ENCODE data around the gene SCP2. TPM values are rescaled to one million over a fixed set of nuclear protein-coding genes. Genes with fewer than 3 reads are reported as not detected.
A peak's percentile ranks its signal among the peaks of the same experiment; 100 is the strongest.

Gene SCP2
- total and polyA plus RNA-seq, 2 of the 4 experiments (the other 2 are of a cell fraction), result 70.4 to 83.1 TPM

DNA sequence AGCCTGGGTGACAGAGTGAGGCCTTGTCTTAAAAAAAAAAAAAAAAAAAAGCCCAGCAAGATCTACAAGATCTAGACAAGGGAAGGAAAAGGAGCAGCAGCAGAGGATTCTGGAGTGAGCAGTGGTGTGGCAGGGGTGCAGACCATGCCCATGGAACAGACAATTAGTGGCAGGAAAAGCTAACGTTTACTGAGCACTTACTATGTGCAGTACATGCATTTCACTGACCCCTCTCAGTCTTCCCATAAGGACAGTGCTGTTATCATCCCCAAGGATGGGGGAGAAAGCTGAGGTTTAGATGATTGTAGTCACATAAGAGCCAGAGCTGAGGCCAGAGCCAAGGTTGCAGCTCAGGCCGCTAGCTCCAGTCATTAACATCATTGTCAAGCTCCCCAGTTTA, 140.8 kb downstream of the SCP2 start (continued):
- TF ChIP-seq NFE2L2 (IDR thresholded peaks at IDR 0.05; ENCODE audit: low read depth, low read length), result no peak
- no peak for TF ChIP-seq RCOR1 (IDR thresholded peaks at IDR 0.05; ENCODE audit: insufficient replicate concordance, low read length)
- no peak for TF ChIP-seq MAFK (IDR thresholded peaks at IDR 0.05; ENCODE audit: low read depth, low read length)

DNA sequence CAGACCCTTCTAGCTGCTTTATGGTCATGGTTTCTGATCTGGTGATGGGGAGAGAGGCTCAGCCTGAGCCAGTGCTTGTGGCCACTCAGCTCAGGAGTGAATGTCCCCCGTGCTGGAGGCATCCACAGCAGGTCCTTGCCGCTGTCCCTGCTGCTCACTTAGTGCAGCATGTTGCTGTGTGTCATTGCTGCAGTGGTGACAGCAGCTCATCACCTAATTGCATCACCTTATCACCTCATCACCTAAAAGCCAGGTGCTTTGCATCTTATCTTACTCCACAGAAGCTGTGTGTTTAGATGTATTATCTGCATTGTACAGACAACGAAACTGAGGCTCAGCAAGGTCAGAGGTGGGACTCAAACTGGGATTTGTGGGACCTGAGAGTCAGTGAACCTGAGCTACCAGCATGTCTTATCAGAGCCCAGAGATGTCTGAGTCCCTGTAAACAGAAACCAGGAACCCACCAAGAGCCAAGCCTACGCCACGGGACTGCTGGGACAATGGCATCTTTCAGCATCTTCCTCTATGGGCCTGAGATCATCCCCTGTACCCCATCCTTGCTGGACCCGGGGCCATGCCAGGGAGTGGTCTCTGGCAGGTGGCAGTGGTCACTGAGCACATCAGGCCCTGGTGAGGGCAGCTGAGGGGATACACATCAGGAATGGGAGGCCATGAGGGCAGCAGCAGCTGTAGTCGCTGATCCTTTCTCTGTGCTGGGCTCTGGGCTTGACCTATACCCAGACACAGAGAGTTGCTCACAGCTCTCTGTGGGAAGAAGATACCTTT, 141.4 kb downstream of the SCP2 start:
- Histone ChIP-seq H2AK5ac (ENCODE audit: low read depth, low read length) (no peak overlapping the region), H2BK15ac (ENCODE audit: low read depth, low read length) (no peak overlapping the region), H4K91ac (ENCODE audit: insufficient read depth, low read depth, low read length) (no peak overlapping the region), H3K9me3 (ENCODE audit: control insufficient read depth, insufficient read depth, low read length) (no peaks in the 10 kb centered on the region), H4K20me1 (ENCODE audit: insufficient read depth, low read length) (no peaks in the 10 kb centered on the region), H2AFZ (replicated peaks; ENCODE audit: low read length, poor library complexity) (no peak overlapping the region), H3K56ac (ENCODE audit: extremely low read depth, insufficient read depth, low read length) (no peak overlapping the region), H3K4me1 (ENCODE audit: control insufficient read depth, insufficient read depth, low read length) (peaks cover 4% of the 10 kb centered on the region; the same call in 1 of the 2 replicates), H2BK20ac (ENCODE audit: low read depth, low read length) (no peak overlapping the region), H3K9ac (ENCODE audit: low read depth, low read length) (no peak overlapping the region), H2BK120ac (ENCODE audit: low read depth, low read length) (no peak overlapping the region), H3K36me3 (ENCODE audit: control insufficient read depth, insufficient read depth, low read length) (peaks cover 11% of the 10 kb centered on the region; the same call in 1 of the 2 replicates), H2AK9ac (replicated peaks; ENCODE audit: low read depth, low read length, poor library complexity) (no peak overlapping the region), H3K14ac (replicated peaks; ENCODE audit: low read depth, low read length) (no peak overlapping the region), H3K79me1 (ENCODE audit: low read depth in 1 of 2, low read length in 2 of 2) (no peaks in the 10 kb centered on the region), H3K27ac (ENCODE audit: insufficient read depth, low read length) (no peak overlapping the region), H3K23ac (ENCODE audit: low read depth, low read length) (no peak overlapping the region), H3K4me2 (ENCODE audit: low read depth, low read length) (no peak overlapping the region), H3K4me3 (ENCODE audit: insufficient read depth, low read depth, low read length) (no peak overlapping the region), H4K8ac (ENCODE audit: low read depth in 2 of 2, low read length in 2 of 2) (no peak overlapping the region), H3K27me3 (ENCODE audit: control insufficient read depth, insufficient read depth, low read length) (0 out of 2 replicates have a peak, but pooled peaks cover under 1% of the 10 kb centered on the region), H3K9me1 (ENCODE audit: insufficient read depth, low read length) (peaks cover 4% of the 10 kb centered on the region; the same call in 1 of the 2 replicates), H3K18ac (ENCODE audit: low read depth, low read length) (no peak overlapping the region), H3K4ac (ENCODE audit: low read depth, low read length) (no peak overlapping the region), H2BK5ac (ENCODE audit: low read depth, low read length, poor library complexity, severe bottlenecking) (no peak overlapping the region), H4K5ac (ENCODE audit: low read depth, low read length) (no peak overlapping the region)
- TF ChIP-seq MAFK (IDR thresholded peaks at IDR 0.05; ENCODE audit: low read depth, low read length), result no peak
- TF ChIP-seq CEBPB (IDR thresholded peaks at IDR 0.05; ENCODE audit: low read depth, low read length), result 0 out of 2 replicates have a peak, but pooled peaks have one; percentile 27
- WGBS, 2 experiments (ENCODE audit: extremely low coverage in 2 of 2, insufficient read length in 1 of 2), result no CpG with 5 or more reads among the region's 7 CpGs
- dilution Hi-C loops (cut with HindIII; ENCODE audit: low sequenced_read_pairs, unreplicated experiment), result no loop called here
- no TSS peak for BruUV-seq (replicated peaks)
- ChIA-PET POLR2A (ENCODE audit: unreplicated experiment) (no interaction called here), CTCF (no interaction called here)
- intact Hi-C loops (cut with micrococcal nuclease), result no loop called here
- in situ Hi-C loops (cut with MboI; ENCODE audit: low sequenced_read_pairs), result no loop called here
- DNase-seq (no peak), ATAC-seq (ENCODE audit: low read depth) (no peak)
